ENCODE data around the gene ARHGAP10.

DNA sequence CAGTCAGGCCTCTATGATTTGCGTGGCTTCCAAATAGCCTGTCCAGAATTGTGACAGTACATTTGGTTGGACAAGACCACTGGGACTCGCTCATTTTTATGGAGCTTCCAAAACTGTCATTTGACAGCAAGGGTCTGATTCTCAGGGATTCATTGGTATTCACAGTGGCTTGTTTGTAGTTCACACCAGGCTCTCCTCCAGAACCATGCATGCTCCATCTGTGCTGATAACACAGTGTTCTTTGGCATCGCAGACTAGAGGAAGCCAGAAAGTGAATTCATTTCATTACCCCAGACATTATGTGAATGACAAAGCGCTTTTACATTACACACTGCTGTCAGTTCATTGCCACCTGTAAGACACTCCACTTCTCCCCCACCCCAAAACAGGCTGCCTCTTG lies 208.3 kb downstream of the ARHGAP10 start:
- TF ChIP-seq, protein P1, sequence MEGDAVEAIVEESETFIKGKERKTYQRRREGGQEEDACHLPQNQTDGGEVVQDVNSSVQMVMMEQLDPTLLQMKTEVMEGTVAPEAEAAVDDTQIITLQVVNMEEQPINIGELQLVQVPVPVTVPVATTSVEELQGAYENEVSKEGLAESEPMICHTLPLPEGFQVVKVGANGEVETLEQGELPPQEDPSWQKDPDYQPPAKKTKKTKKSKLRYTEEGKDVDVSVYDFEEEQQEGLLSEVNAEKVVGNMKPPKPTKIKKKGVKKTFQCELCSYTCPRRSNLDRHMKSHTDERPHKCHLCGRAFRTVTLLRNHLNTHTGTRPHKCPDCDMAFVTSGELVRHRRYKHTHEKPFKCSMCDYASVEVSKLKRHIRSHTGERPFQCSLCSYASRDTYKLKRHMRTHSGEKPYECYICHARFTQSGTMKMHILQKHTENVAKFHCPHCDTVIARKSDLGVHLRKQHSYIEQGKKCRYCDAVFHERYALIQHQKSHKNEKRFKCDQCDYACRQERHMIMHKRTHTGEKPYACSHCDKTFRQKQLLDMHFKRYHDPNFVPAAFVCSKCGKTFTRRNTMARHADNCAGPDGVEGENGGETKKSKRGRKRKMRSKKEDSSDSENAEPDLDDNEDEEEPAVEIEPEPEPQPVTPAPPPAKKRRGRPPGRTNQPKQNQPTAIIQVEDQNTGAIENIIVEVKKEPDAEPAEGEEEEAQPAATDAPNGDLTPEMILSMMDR (IDR thresholded peaks at IDR 0.05; ENCODE audit: insufficient read depth, low read depth, low read length) = no peak
- no peak for TF ChIP-seq EZH2 (IDR thresholded peaks at IDR 0.05; ENCODE audit: insufficient read depth, low read length)

Measured in astrocyte (in vitro differentiated cells and primary cell).